Central memory CD4-positive, alpha-beta T cell (primary cell): ENCODE data around the gene CRY2.
"Not testable (repeated sequence)": the region's sequence is repeated elsewhere in the genome, so short reads cannot be mapped to it uniquely, and the experiment has no call there.

Experiments
- DNase-seq: peaks from one replicate; pipeline ENCODE4 v3.0.0; 2022
- total RNA-seq, 3 experiments: gene quantifications; one replicate each; lab custom pipeline; 2026; lab: John Stamatoyannopoulos, UW

Gene CRY2
- total RNA-seq = 25.9 to 88.7 (median 71.9) reads per million in 3 experiments

- peak; percentile 97 for DNase-seq
These were observed at the start of gene CRY2 for GRCh38 chr11:45846974-45847910. TSS of gene CRY2 (plus strand) at chr11:45847475. CDS start at chr11:45847491, 16 bp downstream.

GRCh38 chr11:45798793-45799441, 48.4 kb upstream of the CRY2 start:
- DNase-seq = no peak

- DNase-seq = no peak
These were observed 47.7 kb upstream of the CRY2 start for GRCh38 chr11:45799562-45799961.

GRCh38 chr11:45800261-45800660, 47.0 kb upstream of the CRY2 start:
- no peak for DNase-seq

GRCh38 chr11:45801723-45802315, 45.5 kb upstream of the CRY2 start:
- no peak for DNase-seq

- no peak for DNase-seq
These were observed 44.6 kb upstream of the CRY2 start for GRCh38 chr11:45802531-45803317.

- peak; percentile 59 for DNase-seq
These were observed 43.1 kb upstream of the CRY2 start for GRCh38 chr11:45803971-45804760.

- peak; percentile 92 for DNase-seq
These were observed 42.4 kb upstream of the CRY2 start, which contains the start of gene SLC35C1 for GRCh38 chr11:45804761-45805304. TSS of gene SLC35C1 (plus strand) at chr11:45805149. CDS start at chr11:45805802, 653 bp downstream.

- no peak for DNase-seq
These were observed 41.8 kb upstream of the CRY2 start for GRCh38 chr11:45805305-45806071.

- DNase-seq = no peak
These were observed 41.0 kb upstream of the CRY2 start for GRCh38 chr11:45806072-45806933.

GRCh38 chr11:45806937-45807791, 40.1 kb upstream of the CRY2 start:
- no peak for DNase-seq

GRCh38 chr11:45807792-45808238, 39.5 kb upstream of the CRY2 start:
- DNase-seq = no peak

- not testable (repeated sequence) for DNase-seq
These were observed 38.8 kb upstream of the CRY2 start for GRCh38 chr11:45808427-45808826.

- no peak for DNase-seq
These were observed 37.5 kb upstream of the CRY2 start for GRCh38 chr11:45809456-45810395.

GRCh38 chr11:45810431-45811108, 36.7 kb upstream of the CRY2 start:
- no peak for DNase-seq

GRCh38 chr11:45811109-45811435, 36.2 kb upstream of the CRY2 start:
- no peak for DNase-seq
